Astrocyte of the spinal cord (primary cell): ENCODE results near the gene PPP3R1.

Experiments
- DNase-seq: peaks from one replicate; pipeline ENCODE4 v3.0.0; 2011; ENCODE audit warnings: low read depth, low spot score
- H3K4me3 ChIP-seq: 2 replicates; pipeline ENCODE4 v1.5.1; 2011; ENCODE audit warnings: low read depth, mild to moderate bottlenecking, low read length, moderate library complexity
- CTCF ChIP-seq: IDR thresholded peaks from 2 replicates; pipeline ENCODE4 v1.5.1; 2012; ENCODE audit warnings: low read depth, mild to moderate bottlenecking, low read length, inconsistent platforms
- in situ Hi-C: cut with HindIII; loops from 2 replicates; pipeline ENCODE4 v1.10.0; 2017; ENCODE audit warnings: low sequenced_read_pairs

Gene PPP3R1

GRCh38 chr2:68292108-68292710, 39.9 kb upstream of the PPP3R1 start:
- DNase-seq: no peak
- in situ Hi-C loops: no loop called here
- H3K4me3 ChIP-seq: no peak overlapping the region
- TF ChIP-seq CTCF: peak; percentile 73

GRCh38 chr2:68291314-68291713, 39.0 kb upstream of the PPP3R1 start:
- TF ChIP-seq CTCF: no peak
- no peak overlapping the region for H3K4me3 ChIP-seq
- DNase-seq: no peak
- in situ Hi-C loops: no loop called here

- DNase-seq: no peak
- H3K4me3 ChIP-seq: no peak overlapping the region
- in situ Hi-C loops: no loop called here
- TF ChIP-seq CTCF: no peak
Measured at GRCh38 chr2:68290901-68291300, 38.6 kb upstream of the PPP3R1 start.

GRCh38 chr2:68287580-68288441, 35.5 kb upstream of the PPP3R1 start:
- H3K4me3 ChIP-seq: no peak overlapping the region
- DNase-seq: peak; percentile 67
- in situ Hi-C loops: no loop called here
- TF ChIP-seq CTCF: no peak

- DNase-seq: peak; percentile 9
- in situ Hi-C loops: no loop called here
- no peak overlapping the region for H3K4me3 ChIP-seq
- no peak for TF ChIP-seq CTCF
Measured at GRCh38 chr2:68284896-68285295, 32.6 kb upstream of the PPP3R1 start.

- in situ Hi-C loops: no loop called here
- H3K4me3 ChIP-seq: no peak overlapping the region
- no peak for TF ChIP-seq CTCF
- DNase-seq: no peak
Measured at GRCh38 chr2:68283419-68283812, 31.1 kb upstream of the PPP3R1 start.
